ENCODE results near the gene GPR107. TPM values are rescaled to one million over a fixed set of nuclear protein-coding genes. Genes with fewer than 3 reads are reported as not detected.

The GPR107 gene
- total RNA-seq, 6 donors from 2014 or later: 26.5 to 44.4 (median 35.3) TPM

GRCh38 chr9:130041648-130042405, 11.9 kb upstream of the GPR107 start:
- H3K36me3 ChIP-seq: no peaks in the 10 kb centered on the region
- WGBS, 2 donors: 2% methylated on average over 16 to 23 of the region's 31 CpGs
- peak overlapping the region; percentile 85 to 96 (median 94) for H3K27ac ChIP-seq
- H3K4me1 ChIP-seq: peaks cover 23 to 69% (median 32%) of the 10 kb centered on the region in 4 donors
- H3K4me3 ChIP-seq: peak overlapping the region; percentile 64 to 97 (median 72)
- H3K9me3 ChIP-seq: no peaks in the 10 kb centered on the region
- TF ChIP-seq POLR2A (IDR thresholded peaks at IDR 0.05) (no peak), EP300 (IDR thresholded peaks at IDR 0.05) (no peak), CTCF (IDR thresholded peaks at IDR 0.05) (no peak), POLR2AphosphoS5 (IDR thresholded peaks at IDR 0.05) (no peak)
- DNase-seq (no peak), ATAC-seq (ENCODE audit: low FRiP score in 2 of 2) (peak in 1 of 2 donors; percentile 1)
- H3K27me3 ChIP-seq: no peaks in the 10 kb centered on the region

GRCh38 chr9:130042406-130042884, 11.3 kb upstream of the GPR107 start:
- Histone ChIP-seq H3K4me3 (peak overlapping the region; percentile 64 to 97 (median 72)), H3K9me3 (no peaks in the 10 kb centered on the region), H3K27ac (peak overlapping the region; percentile 85 to 96 (median 94)), H3K27me3 (no peaks in the 10 kb centered on the region), H3K36me3 (no peaks in the 10 kb centered on the region), H3K4me1 (peaks cover 23 to 65% (median 32%) of the 10 kb centered on the region in 4 donors)
- 0% methylated on average over 2 of the region's 68 CpGs; no CpG with 5 or more reads in 1 of the 2 donors for WGBS, 2 donors
- DNase-seq (peak; percentile 31 to 92), ATAC-seq (ENCODE audit: low FRiP score in 2 of 2) (peak; percentile 4 to 59)
- no peak for TF ChIP-seq EP300 (IDR thresholded peaks at IDR 0.05)
- TF ChIP-seq POLR2AphosphoS5 (IDR thresholded peaks at IDR 0.05): no peak
- TF ChIP-seq POLR2A (IDR thresholded peaks at IDR 0.05): no peak
- no peak for TF ChIP-seq CTCF (IDR thresholded peaks at IDR 0.05)

- DNase-seq (peak; percentile 82 to 96), ATAC-seq (ENCODE audit: low FRiP score in 2 of 2) (peak; percentile 91 to 96)
- peak within 1 kb of the TSS; percentile 64 to 97 (median 72) for H3K4me3 ChIP-seq
- TF ChIP-seq POLR2A (IDR thresholded peaks at IDR 0.05): peak in 3 of 4 donors; percentile 55 to 93 (median 80)
- peak in 1 of 4 donors; percentile 7 for TF ChIP-seq EP300 (IDR thresholded peaks at IDR 0.05)
- peak; percentile 49 to 93 for TF ChIP-seq POLR2AphosphoS5 (IDR thresholded peaks at IDR 0.05)
- TF ChIP-seq CTCF (IDR thresholded peaks at IDR 0.05): peak in 2 of 6 experiments; percentile 7 to 14
- H3K4me1 ChIP-seq: peaks cover 23 to 65% (median 32%) of the 10 kb centered on the region in 4 donors
- WGBS, 2 donors: 0 to 2% methylated on average over 2 to 26 of the region's 92 CpGs
- H3K9me3 ChIP-seq: no peaks in the 10 kb centered on the region
- H3K27ac ChIP-seq: peak within 1 kb of the TSS; percentile 85 to 96 (median 94)
- no peaks in the 10 kb centered on the region for H3K36me3 ChIP-seq
- no peaks in the 10 kb centered on the region for H3K27me3 ChIP-seq
Observed at GRCh38 chr9:130042885-130043653, 10.6 kb upstream of the GPR107 start, which contains the start of gene FNBP1. Gene FNBP1 (minus strand): TSS chr9:130043189. CDS start chr9:130042975, 214 bp downstream.

GRCh38 chr9:130043654-130044623, 9.8 kb upstream of the GPR107 start:
- H3K27ac ChIP-seq: peak overlapping the region; percentile 85 to 96 (median 94)
- peak overlapping the region; percentile 64 to 97 (median 72) for H3K4me3 ChIP-seq
- H3K9me3 ChIP-seq: no peaks in the 10 kb centered on the region
- H3K36me3 ChIP-seq: no peaks in the 10 kb centered on the region
- no peak for DNase-seq
- H3K4me1 ChIP-seq: peaks cover 23 to 58% (median 29%) of the 10 kb centered on the region in 4 donors
- TF ChIP-seq POLR2AphosphoS5 (IDR thresholded peaks at IDR 0.05): no peak
- peak in 2 of 6 experiments; percentile 4 to 19 for TF ChIP-seq CTCF (IDR thresholded peaks at IDR 0.05)
- TF ChIP-seq EP300 (IDR thresholded peaks at IDR 0.05): no peak
- peak in 1 of 4 donors; percentile 25 for TF ChIP-seq POLR2A (IDR thresholded peaks at IDR 0.05)
- ATAC-seq (ENCODE audit: low FRiP score in 2 of 2): peak; percentile 28 to 54
- H3K27me3 ChIP-seq: no peaks in the 10 kb centered on the region
- WGBS, 2 donors: 26 to 60% methylated on average over 23 to 37 of the region's 37 CpGs
